Peyer's patch (tissue), 4 donors: ENCODE measurements around the gene CALHM3. TPM values are rescaled to one million over a fixed set of nuclear protein-coding genes. Genes with fewer than 3 reads are reported as not detected.
A peak's percentile ranks its signal among the peaks of the same experiment; 100 is the strongest.

ENCODE experiments used
- DNase-seq, 3 donors: peaks; one replicate each; pipeline ENCODE4 v3.0.0-alpha.2; 2017 to 2019
- H3K27ac ChIP-seq, 4 donors: fragments of 200-600 bp; sonication (generic); one replicate each; pipeline ENCODE4 v1.5.1; 2016 to 2019
- H3K27me3 ChIP-seq, 2 donors: fragments of 200-600 bp; sonication (generic); one replicate each; pipeline ENCODE4 v1.5.1; 2019
- H3K36me3 ChIP-seq, 3 donors: fragments of 200-600 bp; sonication (generic); one replicate each; pipeline ENCODE4 v1.5.1; 2016 to 2019
- H3K4me1 ChIP-seq, 4 donors: fragments of 200-600 bp; sonication (generic); one replicate each; pipeline ENCODE4 v1.5.1; 2016 to 2019
- H3K4me3 ChIP-seq, 4 donors: fragments of 200-600 bp; sonication (generic); 1 replicate in 3 of 4; 2 replicates in 1 of 4; pipeline ENCODE4 v1.5.1; 2016 to 2019; ENCODE audit warnings: mild to moderate bottlenecking in 1 of 4
- H3K9me3 ChIP-seq, 4 donors: fragments of 200-600 bp; sonication (generic); one replicate each; pipeline ENCODE4 v1.5.1; 2016 to 2019; ENCODE audit warnings: mild to moderate bottlenecking in 1 of 4
- POLR2A ChIP-seq, 2 donors: fragments of 450-650 bp; IDR thresholded peaks; one replicate each; pipeline ENCODE4 v1.5.1; 2017; ENCODE audit warnings: antibody characterized with exemption in 2 of 2, mild to moderate bottlenecking in 2 of 2, moderate library complexity in 2 of 2
- total RNA-seq, 4 donors: library from RNA; depleted of rRNA; stranded (reverse); fragments of >200 nt; gene quantifications; one replicate each; pipeline ENCODE4 v1.1.0, GENCODE V29; 2016
- TF ChIP-seq, protein P1 (sequence below), 6 experiments: fragments of 450-650 bp in 4 of 6; fragments of 200-600 bp in 2 of 6; sonication (generic) in 1 of 6; IDR thresholded peaks; one replicate each; pipeline ENCODE4 v1.5.1; 2017 to 2019; ENCODE audit warnings: antibody characterized with exemption in 6 of 6, mild to moderate bottlenecking in 3 of 6, moderate library complexity in 1 of 6

CALHM3 gene
- total RNA-seq, 4 donors from 2014 or later = not detected

DNA sequence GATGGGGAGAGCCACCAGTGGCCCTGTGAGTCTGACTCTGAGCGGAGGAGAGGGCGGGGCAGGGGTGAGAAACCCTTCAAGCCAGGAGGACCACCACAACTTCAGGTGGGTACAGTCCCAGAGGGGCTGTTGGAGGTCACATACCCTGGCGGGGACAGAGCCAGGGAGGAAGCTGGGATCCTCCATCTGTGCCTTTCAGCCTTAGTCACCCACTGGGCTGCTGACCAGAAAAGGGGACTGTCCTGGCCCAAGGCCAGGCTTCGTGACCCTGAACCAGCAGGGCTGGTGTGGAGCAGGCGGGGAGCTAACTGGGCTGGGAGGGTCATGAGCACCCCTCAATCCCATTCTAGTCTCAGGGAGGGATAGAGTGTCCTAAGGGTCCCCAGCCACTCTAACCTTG is 1.5 kb upstream of the CALHM3 start:
- Histone ChIP-seq H3K4me3 (no peak overlapping the region), H3K4me1 (no peaks in the 10 kb centered on the region), H3K9me3 (no peaks in the 10 kb centered on the region), H3K27me3 (no peaks in the 10 kb centered on the region), H3K36me3 (no peaks in the 10 kb centered on the region), H3K27ac (no peak overlapping the region)
- no peak for TF ChIP-seq POLR2A (IDR thresholded peaks at IDR 0.05)
- TF ChIP-seq, protein P1, sequence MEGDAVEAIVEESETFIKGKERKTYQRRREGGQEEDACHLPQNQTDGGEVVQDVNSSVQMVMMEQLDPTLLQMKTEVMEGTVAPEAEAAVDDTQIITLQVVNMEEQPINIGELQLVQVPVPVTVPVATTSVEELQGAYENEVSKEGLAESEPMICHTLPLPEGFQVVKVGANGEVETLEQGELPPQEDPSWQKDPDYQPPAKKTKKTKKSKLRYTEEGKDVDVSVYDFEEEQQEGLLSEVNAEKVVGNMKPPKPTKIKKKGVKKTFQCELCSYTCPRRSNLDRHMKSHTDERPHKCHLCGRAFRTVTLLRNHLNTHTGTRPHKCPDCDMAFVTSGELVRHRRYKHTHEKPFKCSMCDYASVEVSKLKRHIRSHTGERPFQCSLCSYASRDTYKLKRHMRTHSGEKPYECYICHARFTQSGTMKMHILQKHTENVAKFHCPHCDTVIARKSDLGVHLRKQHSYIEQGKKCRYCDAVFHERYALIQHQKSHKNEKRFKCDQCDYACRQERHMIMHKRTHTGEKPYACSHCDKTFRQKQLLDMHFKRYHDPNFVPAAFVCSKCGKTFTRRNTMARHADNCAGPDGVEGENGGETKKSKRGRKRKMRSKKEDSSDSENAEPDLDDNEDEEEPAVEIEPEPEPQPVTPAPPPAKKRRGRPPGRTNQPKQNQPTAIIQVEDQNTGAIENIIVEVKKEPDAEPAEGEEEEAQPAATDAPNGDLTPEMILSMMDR (IDR thresholded peaks at IDR 0.05) = no peak
- no peak for DNase-seq

DNA sequence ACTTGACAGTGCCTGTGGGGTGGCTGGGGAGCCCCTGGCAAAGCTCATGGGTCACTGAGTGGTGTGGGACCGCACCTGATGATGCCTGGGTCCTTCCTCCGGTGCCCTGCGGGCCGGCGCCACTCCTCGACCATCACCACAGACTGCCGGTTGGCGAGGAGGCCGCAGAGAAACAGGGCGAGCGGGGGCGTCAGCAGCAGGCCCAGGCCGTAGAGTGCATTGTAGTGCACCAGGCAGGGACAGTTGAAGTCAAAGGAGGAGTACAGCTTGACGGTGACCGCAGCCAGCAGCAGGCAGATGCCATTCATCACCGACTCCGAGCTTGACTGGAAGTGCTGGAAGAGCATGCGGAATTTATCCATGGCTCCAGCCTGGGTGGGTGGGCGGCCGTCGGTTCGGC is 369 bp downstream of the CALHM3 start:
- Histone ChIP-seq H3K27me3 (no peaks in the 10 kb centered on the region), H3K4me3 (no peak overlapping the region), H3K27ac (no peak overlapping the region), H3K4me1 (no peaks in the 10 kb centered on the region), H3K9me3 (no peaks in the 10 kb centered on the region), H3K36me3 (no peaks in the 10 kb centered on the region)
- no peak for DNase-seq
- no peak for TF ChIP-seq POLR2A (IDR thresholded peaks at IDR 0.05)
- TF ChIP-seq, protein P1 (IDR thresholded peaks at IDR 0.05) = no peak

DNA sequence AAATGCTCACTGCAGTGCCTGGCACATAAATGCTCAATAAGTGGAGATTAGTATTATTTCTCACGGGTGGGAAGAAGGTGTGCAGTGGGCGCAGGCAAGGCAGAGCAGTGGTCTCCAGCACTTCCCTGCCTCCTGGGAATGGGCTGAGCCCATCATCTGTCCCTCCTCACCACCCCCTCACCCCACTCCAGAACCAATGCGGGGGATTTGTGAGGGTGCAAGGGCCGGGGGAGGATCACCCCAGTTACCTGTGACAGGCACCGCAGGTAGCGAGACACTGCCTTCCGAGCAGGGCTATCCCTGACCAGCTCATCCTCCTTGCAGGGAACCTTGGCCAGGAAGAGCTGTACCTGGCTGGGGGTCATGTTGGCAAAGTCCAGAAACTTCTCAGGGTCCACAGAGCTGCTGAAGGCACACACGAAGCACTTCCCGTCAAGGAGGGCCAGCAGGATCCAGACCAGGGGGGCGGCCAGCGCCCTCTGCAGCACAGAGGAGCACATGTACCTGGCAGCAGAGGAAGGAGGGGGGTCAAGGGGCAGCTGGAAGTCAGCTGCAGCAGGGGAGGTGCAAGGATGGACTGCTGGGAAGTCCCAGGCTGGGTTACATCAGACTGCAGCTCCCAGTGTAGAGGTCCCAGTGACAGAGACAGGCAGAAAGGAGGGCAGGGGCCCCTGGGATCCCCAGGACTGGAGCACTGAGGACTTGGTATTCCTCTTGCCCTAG is 2.8 kb downstream of the CALHM3 start:
- Histone ChIP-seq H3K27ac (no peak overlapping the region), H3K36me3 (no peaks in the 10 kb centered on the region), H3K4me1 (peaks cover 0 to 10% (median 6%) of the 10 kb centered on the region in 4 donors), H3K4me3 (no peak overlapping the region), H3K27me3 (no peaks in the 10 kb centered on the region), H3K9me3 (no peaks in the 10 kb centered on the region)
- no peak for DNase-seq
- no peak for TF ChIP-seq POLR2A (IDR thresholded peaks at IDR 0.05)
- TF ChIP-seq, protein P1 (IDR thresholded peaks at IDR 0.05) = peak in 1 of 6 experiments; percentile 5

DNA sequence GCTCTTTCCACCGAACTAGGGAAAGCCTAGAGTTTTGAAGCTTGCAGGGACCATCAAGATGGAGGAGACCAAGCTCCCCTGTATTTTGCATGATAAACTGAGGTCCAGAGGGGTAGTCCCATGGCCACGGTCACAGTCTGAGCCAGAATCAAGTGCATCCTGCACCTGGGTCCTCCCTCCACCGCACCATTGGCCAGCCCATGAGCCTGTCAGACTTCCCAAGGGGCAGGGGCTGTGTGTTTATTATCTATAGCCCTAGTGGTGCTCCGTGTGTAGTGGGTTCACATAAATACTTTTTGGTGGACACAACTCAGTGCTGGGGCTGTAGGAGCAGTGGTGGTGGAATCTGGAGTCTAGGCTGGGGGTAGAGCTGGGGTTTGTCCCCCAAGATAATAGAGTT is 3.6 kb downstream of the CALHM3 start:
- TF ChIP-seq POLR2A (IDR thresholded peaks at IDR 0.05) = no peak
- TF ChIP-seq, protein P1 (IDR thresholded peaks at IDR 0.05) = no peak
- Histone ChIP-seq H3K9me3 (no peaks in the 10 kb centered on the region), H3K4me1 (peaks cover 0 to 16% (median 11%) of the 10 kb centered on the region in 4 donors), H3K27me3 (no peaks in the 10 kb centered on the region), H3K4me3 (no peak overlapping the region), H3K27ac (no peak overlapping the region), H3K36me3 (no peaks in the 10 kb centered on the region)
- no peak for DNase-seq

DNA sequence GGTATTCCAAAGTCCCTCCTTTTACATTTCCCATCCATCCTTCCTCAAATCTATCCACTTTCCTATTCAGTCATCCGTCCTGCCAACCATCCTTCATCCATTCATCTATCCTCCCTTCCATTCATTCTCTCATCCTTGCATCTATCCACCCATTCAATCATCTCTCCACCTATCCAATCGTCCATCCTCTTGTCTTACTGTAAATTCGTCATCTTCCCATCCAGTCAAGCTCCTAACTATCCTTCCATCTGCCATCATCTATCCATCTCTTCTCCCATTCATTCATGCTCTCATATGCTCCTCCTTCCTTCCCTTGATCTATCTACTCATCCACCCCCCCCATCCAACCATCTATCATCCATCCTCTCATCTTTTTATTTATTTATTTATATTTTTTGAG is 5.0 kb downstream of the CALHM3 start:
- no peak for DNase-seq
- H3K4me3 ChIP-seq = no peak overlapping the region
- TF ChIP-seq, protein P1 (IDR thresholded peaks at IDR 0.05) = no peak
- no peaks in the 10 kb centered on the region for H3K27me3 ChIP-seq
- H3K9me3 ChIP-seq = no peaks in the 10 kb centered on the region
- H3K4me1 ChIP-seq = peaks cover 0 to 17% (median 12%) of the 10 kb centered on the region in 4 donors
- H3K36me3 ChIP-seq = no peaks in the 10 kb centered on the region
- no peak overlapping the region for H3K27ac ChIP-seq
